MM.1S (cell line): Measurements from ENCODE around the gene GAGE10.
"Not testable (repeated sequence)": the region's sequence is repeated elsewhere in the genome, so short reads cannot be mapped to it uniquely, and the experiment has no call there.

Source experiments
- DNase-seq: peaks from one replicate; pipeline ENCODE4 v3.0.0-alpha.2; 2015
- H2AFZ ChIP-seq: fragments of 300-600 bp; sonication (generic); 2 replicates; pipeline ENCODE4 v1.6.0; 2016; ENCODE audit warnings: antibody characterized with exemption, low read length
- H3F3A ChIP-seq: fragments of 300-600 bp; sonication (generic); 2 replicates; pipeline ENCODE4 v1.6.1; 2016; ENCODE audit warnings: mild to moderate bottlenecking, antibody characterized with exemption, low read length, moderate library complexity, mixed read lengths; ENCODE audit not compliant: insufficient read depth
- H3K27ac ChIP-seq: fragments of 300-600 bp; sonication (generic); 2 replicates; pipeline ENCODE4 v1.5.1; 2016; ENCODE audit warnings: mild to moderate bottlenecking, low read length
- H3K27me3 ChIP-seq: fragments of 300-600 bp; sonication (generic); replicated peaks from 2 replicates; pipeline ENCODE4 v1.6.0; 2016; ENCODE audit warnings: low read length; ENCODE audit not compliant: insufficient read depth
- H3K36me3 ChIP-seq: fragments of 300-600 bp; sonication (generic); replicated peaks from 2 replicates; pipeline ENCODE4 v1.6.1; 2016; ENCODE audit warnings: mild to moderate bottlenecking, low read length, mixed read lengths; ENCODE audit not compliant: insufficient read depth
- H3K4me1 ChIP-seq: fragments of 300-600 bp; sonication (generic); 2 replicates; pipeline ENCODE4 v1.6.1; 2016; ENCODE audit warnings: low read length, mixed read lengths
- H3K4me2 ChIP-seq: fragments of 300-600 bp; sonication (generic); 2 replicates; pipeline ENCODE4 v1.6.0; 2016; ENCODE audit warnings: low read depth, low read length
- H3K4me3 ChIP-seq: fragments of 300-600 bp; sonication (generic); 2 replicates; pipeline ENCODE4 v1.5.1; 2016; ENCODE audit warnings: low read length, mixed read lengths
- H3K79me2 ChIP-seq: fragments of 300-600 bp; sonication (generic); 2 replicates; pipeline ENCODE4 v1.6.1; 2016; ENCODE audit warnings: mixed run types, low read length, mixed read lengths
- H3K9ac ChIP-seq: fragments of 300-600 bp; sonication (generic); 2 replicates; pipeline ENCODE4 v1.6.1; 2016; ENCODE audit warnings: low read length, mixed read lengths
- H3K9me2 ChIP-seq: fragments of 300-600 bp; sonication (generic); replicated peaks from 2 replicates; pipeline ENCODE4 v1.6.1; 2016; ENCODE audit warnings: mild to moderate bottlenecking, low read length, mixed read lengths; ENCODE audit not compliant: insufficient read depth
- H3K9me3 ChIP-seq: fragments of 300-600 bp; sonication (generic); replicated peaks from 2 replicates; pipeline ENCODE4 v1.6.1; 2016; ENCODE audit warnings: mild to moderate bottlenecking, low read length, mixed read lengths; ENCODE audit not compliant: insufficient read depth
- H4K20me1 ChIP-seq: fragments of 300-600 bp; sonication (generic); 2 replicates; pipeline ENCODE4 v1.6.1; 2016; ENCODE audit warnings: mild to moderate bottlenecking, low read length, moderate library complexity, mixed read lengths; ENCODE audit not compliant: insufficient read depth
- EZH2 ChIP-seq: fragments of 300-600 bp; sonication (generic); optimal IDR thresholded peaks from 2 replicates; pipeline ENCODE3; 2017; ENCODE audit warnings: low read depth, mild to moderate bottlenecking, antibody characterized with exemption, low read length, mixed read lengths
- EZH2phosphoT487 ChIP-seq: fragments of 300-600 bp; sonication (generic); IDR thresholded peaks from 2 replicates; pipeline ENCODE4 v1.6.1; 2018; ENCODE audit warnings: antibody characterized with exemption, low read length
- TF ChIP-seq, protein P1 (sequence below): fragments of 300-600 bp; sonication (generic); IDR thresholded peaks from 2 replicates; pipeline ENCODE4 v1.5.1; 2016; ENCODE audit warnings: antibody characterized with exemption, low read length, mixed read lengths

The GAGE10 gene

DNA sequence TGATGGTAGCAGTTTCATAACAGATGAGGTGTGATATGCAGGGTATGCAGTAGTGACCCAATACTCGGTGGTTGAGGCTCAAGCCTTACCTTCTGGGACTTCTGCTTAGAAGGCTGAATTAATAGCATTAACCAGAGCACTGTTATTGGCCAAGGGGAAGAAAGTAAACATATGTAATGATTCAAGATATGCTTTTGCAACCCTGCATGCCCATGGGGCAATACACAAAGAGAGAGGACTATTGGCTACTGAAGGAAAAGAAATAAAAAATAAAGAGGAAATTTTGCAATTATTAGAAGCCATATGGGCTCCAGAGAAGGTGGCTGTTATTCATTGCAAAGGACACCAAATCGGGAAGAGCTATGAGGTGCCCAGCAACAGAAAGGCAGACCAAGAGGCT, 8.7 kb downstream of the GAGE10 start:
- H3K4me2 ChIP-seq, result no peak overlapping the region
- H4K20me1 ChIP-seq, result no peaks in the 10 kb centered on the region
- H3K9me2 ChIP-seq, result no peaks in the 10 kb centered on the region
- H3K4me3 ChIP-seq, result no peak overlapping the region
- H3K79me2 ChIP-seq, result no peaks in the 10 kb centered on the region
- TF ChIP-seq EZH2phosphoT487 (no peak), EZH2 (no peak)
- TF ChIP-seq, protein P1, sequence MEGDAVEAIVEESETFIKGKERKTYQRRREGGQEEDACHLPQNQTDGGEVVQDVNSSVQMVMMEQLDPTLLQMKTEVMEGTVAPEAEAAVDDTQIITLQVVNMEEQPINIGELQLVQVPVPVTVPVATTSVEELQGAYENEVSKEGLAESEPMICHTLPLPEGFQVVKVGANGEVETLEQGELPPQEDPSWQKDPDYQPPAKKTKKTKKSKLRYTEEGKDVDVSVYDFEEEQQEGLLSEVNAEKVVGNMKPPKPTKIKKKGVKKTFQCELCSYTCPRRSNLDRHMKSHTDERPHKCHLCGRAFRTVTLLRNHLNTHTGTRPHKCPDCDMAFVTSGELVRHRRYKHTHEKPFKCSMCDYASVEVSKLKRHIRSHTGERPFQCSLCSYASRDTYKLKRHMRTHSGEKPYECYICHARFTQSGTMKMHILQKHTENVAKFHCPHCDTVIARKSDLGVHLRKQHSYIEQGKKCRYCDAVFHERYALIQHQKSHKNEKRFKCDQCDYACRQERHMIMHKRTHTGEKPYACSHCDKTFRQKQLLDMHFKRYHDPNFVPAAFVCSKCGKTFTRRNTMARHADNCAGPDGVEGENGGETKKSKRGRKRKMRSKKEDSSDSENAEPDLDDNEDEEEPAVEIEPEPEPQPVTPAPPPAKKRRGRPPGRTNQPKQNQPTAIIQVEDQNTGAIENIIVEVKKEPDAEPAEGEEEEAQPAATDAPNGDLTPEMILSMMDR, result no peak
- no peak overlapping the region for H2AFZ ChIP-seq
- H3K27ac ChIP-seq, result no peak overlapping the region
- no peaks in the 10 kb centered on the region for H3F3A ChIP-seq
- no peak for DNase-seq
- no peaks in the 10 kb centered on the region for H3K27me3 ChIP-seq
- no peak overlapping the region for H3K9ac ChIP-seq
- H3K36me3 ChIP-seq, result no peaks in the 10 kb centered on the region
- H3K4me1 ChIP-seq, result no peaks in the 10 kb centered on the region
- no peaks in the 10 kb centered on the region for H3K9me3 ChIP-seq

DNA sequence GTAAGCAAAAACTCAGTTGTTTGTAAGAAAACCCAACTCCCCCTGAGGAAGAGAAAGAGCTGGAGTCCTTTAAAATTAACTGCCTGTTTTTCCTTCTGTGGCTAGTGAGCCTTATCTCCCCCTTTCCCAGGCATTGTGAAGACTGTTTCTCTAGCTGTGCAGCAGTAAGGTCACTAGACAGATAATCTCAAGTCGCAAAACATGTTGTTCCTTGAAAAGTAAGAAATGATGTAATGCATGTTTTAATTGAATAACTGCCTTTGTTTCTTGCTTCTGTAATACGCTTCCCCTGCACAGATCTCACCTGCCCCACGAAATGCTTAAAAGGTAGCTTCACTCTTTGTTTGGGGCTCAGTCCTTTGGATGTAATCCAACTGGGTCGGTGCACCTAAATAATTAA, 12.6 kb downstream of the GAGE10 start:
- Histone ChIP-seq H3K79me2 (no peaks in the 10 kb centered on the region), H3K9ac (no peak overlapping the region), H3K36me3 (no peaks in the 10 kb centered on the region), H3K9me3 (no peaks in the 10 kb centered on the region), H2AFZ (no peak overlapping the region), H3K27ac (no peak overlapping the region), H3K4me1 (no peaks in the 10 kb centered on the region), H3K27me3 (no peaks in the 10 kb centered on the region), H4K20me1 (no peaks in the 10 kb centered on the region), H3K4me2 (no peak overlapping the region), H3K9me2 (no peaks in the 10 kb centered on the region), H3K4me3 (no peak overlapping the region), H3F3A (no peaks in the 10 kb centered on the region)
- no peak for DNase-seq
- TF ChIP-seq EZH2phosphoT487 (no peak), EZH2 (no peak)

DNA sequence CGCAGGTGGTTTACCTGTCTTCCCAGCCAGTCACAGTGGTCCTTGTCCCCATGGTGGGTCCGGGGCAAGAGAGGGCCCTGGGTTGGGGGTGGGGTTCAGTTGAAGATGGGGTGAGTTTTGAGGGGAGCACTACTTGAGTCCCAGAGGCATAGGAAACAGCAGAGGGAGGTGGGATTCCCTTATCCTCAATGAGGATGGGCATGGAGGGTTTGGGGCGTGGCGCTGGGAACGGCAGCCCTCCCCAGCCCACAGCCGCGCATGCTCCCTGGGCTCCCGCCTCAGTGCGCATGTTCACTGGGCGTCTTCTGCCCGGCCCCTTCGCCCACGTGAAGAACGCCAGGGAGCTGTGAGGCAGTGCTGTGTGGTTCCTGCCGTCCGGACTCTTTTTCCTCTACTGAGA, 18.3 kb downstream of the GAGE10 start, which contains the start of gene GAGE12J:
GAGE12J (plus strand) TSS at position 301 of the 400 bp plus-strand sequence. CDS start 1,157 bp downstream, outside the sequence.
- not testable (repeated sequence) for H3F3A ChIP-seq, H4K20me1 ChIP-seq, H3K4me2 ChIP-seq, H3K9me3 ChIP-seq, H3K79me2 ChIP-seq, H2AFZ ChIP-seq, H3K9ac ChIP-seq, H3K4me1 ChIP-seq, H3K36me3 ChIP-seq, DNase-seq, H3K27ac ChIP-seq, H3K9me2 ChIP-seq, H3K27me3 ChIP-seq, H3K4me3 ChIP-seq

DNA sequence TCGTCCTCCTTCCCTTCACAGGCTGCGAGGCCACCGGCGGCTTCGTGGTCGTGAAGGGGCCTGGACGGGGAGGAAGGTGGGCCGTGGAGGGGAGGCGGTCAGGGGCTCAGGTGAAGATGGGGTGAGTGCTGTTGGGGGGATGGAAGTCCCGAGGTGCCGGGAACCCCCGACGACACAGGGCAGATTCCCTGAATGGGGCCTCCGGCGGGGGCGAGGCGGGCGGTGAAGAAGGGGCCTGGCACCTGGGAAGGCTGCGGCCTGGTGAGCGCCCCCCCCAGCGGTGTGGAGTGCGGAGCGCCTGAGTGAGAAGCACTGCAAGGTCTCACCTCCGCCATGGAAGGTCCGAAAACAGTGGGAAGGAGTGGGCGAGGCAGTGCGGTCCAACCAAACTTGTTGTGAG, 18.8 kb downstream of the GAGE10 start:
- not testable (repeated sequence) for H4K20me1 ChIP-seq, H3K4me2 ChIP-seq, H3K4me1 ChIP-seq, H3K27ac ChIP-seq, DNase-seq, H3F3A ChIP-seq, H3K4me3 ChIP-seq, H3K27me3 ChIP-seq, H3K79me2 ChIP-seq, H2AFZ ChIP-seq, H3K9ac ChIP-seq, H3K36me3 ChIP-seq, H3K9me3 ChIP-seq, H3K9me2 ChIP-seq

DNA sequence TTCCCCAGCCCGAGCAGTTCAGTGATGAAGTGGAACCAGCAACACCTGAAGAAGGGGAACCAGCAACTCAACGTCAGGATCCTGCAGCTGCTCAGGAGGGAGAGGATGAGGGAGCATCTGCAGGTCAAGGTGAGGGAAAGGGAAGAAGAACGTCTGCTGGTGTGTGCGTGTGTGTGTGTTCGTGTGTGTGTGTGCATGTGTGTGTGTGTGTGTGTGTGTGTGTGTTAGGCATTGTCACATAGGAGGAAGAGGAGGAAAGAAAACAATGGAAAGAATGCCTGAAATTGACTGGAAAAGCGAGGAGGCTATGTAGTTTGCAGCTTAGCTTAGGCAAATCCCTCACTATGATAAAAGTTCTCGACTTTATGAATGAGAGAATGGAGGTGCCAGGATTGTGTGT, 20.3 kb downstream of the GAGE10 start:
- H3K36me3 ChIP-seq, H3K79me2 ChIP-seq, H3K4me3 ChIP-seq, H3K27me3 ChIP-seq, H3K4me2 ChIP-seq, H3F3A ChIP-seq, H3K9me2 ChIP-seq, H3K4me1 ChIP-seq, H3K9ac ChIP-seq, H4K20me1 ChIP-seq, H2AFZ ChIP-seq, DNase-seq, H3K27ac ChIP-seq, H3K9me3 ChIP-seq: not testable (repeated sequence)

DNA sequence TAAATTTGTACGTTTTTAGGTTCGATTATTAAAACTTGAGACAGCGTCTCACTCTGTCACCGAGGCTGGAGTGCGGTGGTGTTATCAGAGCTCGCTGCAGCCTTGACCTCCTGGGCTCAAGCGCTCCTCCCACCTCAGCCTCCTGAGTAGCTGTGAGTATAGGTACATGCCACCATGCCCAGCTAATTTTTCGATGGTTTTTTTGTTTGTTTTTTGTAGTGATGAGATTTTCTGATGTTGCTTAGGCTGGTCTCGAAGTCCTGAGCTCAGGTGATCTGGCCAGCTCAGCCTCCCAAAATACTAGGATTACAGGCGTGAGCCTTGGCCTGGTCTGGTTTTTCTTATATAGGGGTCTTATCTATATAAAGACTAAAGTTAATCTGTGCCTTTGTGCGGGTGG, 27.0 kb downstream of the GAGE10 start:
- not testable (repeated sequence) for H4K20me1 ChIP-seq, DNase-seq, H3K27ac ChIP-seq, H3K9me2 ChIP-seq, H2AFZ ChIP-seq, H3K27me3 ChIP-seq, H3K36me3 ChIP-seq, H3K4me1 ChIP-seq, H3K4me2 ChIP-seq, H3K9me3 ChIP-seq, H3K79me2 ChIP-seq, H3K9ac ChIP-seq, H3F3A ChIP-seq, H3K4me3 ChIP-seq

DNA sequence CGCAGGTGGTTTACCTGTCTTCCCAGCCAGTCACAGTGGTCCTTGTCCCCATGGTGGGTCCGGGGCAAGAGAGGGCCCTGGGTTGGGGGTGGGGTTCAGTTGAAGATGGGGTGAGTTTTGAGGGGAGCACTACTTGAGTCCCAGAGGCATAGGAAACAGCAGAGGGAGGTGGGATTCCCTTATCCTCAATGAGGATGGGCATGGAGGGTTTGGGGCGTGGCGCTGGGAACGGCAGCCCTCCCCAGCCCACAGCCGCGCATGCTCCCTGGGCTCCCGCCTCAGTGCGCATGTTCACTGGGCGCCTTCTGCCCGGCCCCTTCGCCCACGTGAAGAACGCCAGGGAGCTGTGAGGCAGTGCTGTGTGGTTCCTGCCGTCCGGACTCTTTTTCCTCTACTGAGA, 27.8 kb downstream of the GAGE10 start, which contains the start of gene GAGE13:
GAGE13 (plus strand) TSS at position 301 of the 400 bp plus-strand sequence. CDS start 1,156 bp downstream, outside the sequence.
- H3K36me3 ChIP-seq, DNase-seq, H3K79me2 ChIP-seq, H3K9ac ChIP-seq, H3K9me3 ChIP-seq, H2AFZ ChIP-seq, H3F3A ChIP-seq, H4K20me1 ChIP-seq, H3K27me3 ChIP-seq, H3K27ac ChIP-seq, H3K4me2 ChIP-seq, H3K4me3 ChIP-seq, H3K4me1 ChIP-seq, H3K9me2 ChIP-seq: not testable (repeated sequence)
